ENCODE data around the gene SH3BP4.

DNA sequence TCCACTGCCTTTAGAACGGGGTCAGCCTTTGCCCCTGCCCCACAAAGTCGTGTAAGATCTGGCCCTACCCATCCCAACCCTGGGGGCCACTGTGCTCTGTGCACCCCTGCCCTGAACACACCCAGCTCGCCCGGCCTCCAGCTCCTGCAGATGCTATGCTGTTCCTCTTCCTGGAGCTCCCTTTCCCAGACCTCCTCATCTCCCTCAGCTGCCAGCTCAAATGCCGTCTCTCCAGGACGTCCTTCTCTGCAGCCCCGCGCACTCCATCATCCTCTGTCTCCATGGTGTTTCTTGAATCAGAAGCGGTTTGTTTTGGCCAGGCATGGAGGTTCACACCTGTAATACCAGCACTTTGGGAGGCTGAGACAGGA lies 94.1 kb downstream of the SH3BP4 start:
- TF ChIP-seq YY1 (IDR thresholded peaks at IDR 0.05) (no peak), GABPA (IDR thresholded peaks at IDR 0.05 in 1 of 2, conservative IDR thresholded peaks at IDR 0.05 in 1 of 2) (no peak)
- TF ChIP-seq, protein P1, sequence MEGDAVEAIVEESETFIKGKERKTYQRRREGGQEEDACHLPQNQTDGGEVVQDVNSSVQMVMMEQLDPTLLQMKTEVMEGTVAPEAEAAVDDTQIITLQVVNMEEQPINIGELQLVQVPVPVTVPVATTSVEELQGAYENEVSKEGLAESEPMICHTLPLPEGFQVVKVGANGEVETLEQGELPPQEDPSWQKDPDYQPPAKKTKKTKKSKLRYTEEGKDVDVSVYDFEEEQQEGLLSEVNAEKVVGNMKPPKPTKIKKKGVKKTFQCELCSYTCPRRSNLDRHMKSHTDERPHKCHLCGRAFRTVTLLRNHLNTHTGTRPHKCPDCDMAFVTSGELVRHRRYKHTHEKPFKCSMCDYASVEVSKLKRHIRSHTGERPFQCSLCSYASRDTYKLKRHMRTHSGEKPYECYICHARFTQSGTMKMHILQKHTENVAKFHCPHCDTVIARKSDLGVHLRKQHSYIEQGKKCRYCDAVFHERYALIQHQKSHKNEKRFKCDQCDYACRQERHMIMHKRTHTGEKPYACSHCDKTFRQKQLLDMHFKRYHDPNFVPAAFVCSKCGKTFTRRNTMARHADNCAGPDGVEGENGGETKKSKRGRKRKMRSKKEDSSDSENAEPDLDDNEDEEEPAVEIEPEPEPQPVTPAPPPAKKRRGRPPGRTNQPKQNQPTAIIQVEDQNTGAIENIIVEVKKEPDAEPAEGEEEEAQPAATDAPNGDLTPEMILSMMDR (IDR thresholded peaks at IDR 0.05; ENCODE audit: low read depth, low read length, missing input control), result no peak
- TF ChIP-seq, protein P2, sequence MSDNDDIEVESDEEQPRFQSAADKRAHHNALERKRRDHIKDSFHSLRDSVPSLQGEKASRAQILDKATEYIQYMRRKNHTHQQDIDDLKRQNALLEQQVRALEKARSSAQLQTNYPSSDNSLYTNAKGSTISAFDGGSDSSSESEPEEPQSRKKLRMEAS (IDR thresholded peaks at IDR 0.05), result no peak
- TF ChIP-seq, protein P3, sequence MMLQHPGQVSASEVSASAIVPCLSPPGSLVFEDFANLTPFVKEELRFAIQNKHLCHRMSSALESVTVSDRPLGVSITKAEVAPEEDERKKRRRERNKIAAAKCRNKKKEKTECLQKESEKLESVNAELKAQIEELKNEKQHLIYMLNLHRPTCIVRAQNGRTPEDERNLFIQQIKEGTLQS (IDR thresholded peaks at IDR 0.05), result no peak
- TF ChIP-seq, protein P4, sequence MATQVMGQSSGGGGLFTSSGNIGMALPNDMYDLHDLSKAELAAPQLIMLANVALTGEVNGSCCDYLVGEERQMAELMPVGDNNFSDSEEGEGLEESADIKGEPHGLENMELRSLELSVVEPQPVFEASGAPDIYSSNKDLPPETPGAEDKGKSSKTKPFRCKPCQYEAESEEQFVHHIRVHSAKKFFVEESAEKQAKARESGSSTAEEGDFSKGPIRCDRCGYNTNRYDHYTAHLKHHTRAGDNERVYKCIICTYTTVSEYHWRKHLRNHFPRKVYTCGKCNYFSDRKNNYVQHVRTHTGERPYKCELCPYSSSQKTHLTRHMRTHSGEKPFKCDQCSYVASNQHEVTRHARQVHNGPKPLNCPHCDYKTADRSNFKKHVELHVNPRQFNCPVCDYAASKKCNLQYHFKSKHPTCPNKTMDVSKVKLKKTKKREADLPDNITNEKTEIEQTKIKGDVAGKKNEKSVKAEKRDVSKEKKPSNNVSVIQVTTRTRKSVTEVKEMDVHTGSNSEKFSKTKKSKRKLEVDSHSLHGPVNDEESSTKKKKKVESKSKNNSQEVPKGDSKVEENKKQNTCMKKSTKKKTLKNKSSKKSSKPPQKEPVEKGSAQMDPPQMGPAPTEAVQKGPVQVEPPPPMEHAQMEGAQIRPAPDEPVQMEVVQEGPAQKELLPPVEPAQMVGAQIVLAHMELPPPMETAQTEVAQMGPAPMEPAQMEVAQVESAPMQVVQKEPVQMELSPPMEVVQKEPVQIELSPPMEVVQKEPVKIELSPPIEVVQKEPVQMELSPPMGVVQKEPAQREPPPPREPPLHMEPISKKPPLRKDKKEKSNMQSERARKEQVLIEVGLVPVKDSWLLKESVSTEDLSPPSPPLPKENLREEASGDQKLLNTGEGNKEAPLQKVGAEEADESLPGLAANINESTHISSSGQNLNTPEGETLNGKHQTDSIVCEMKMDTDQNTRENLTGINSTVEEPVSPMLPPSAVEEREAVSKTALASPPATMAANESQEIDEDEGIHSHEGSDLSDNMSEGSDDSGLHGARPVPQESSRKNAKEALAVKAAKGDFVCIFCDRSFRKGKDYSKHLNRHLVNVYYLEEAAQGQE (IDR thresholded peaks at IDR 0.05), result no peak
